ENCODE measurements around the gene PLAAT3. TPM values are rescaled to one million over a fixed set of nuclear protein-coding genes. Genes with fewer than 3 reads are reported as not detected.
"Not testable (repeated sequence)": the region's sequence is repeated elsewhere in the genome, so short reads cannot be mapped to it uniquely, and the experiment has no call there.

PLAAT3 gene
- total RNA-seq, 2 donors from 2014 or later = 6.3 to 11.5 TPM

DNA sequence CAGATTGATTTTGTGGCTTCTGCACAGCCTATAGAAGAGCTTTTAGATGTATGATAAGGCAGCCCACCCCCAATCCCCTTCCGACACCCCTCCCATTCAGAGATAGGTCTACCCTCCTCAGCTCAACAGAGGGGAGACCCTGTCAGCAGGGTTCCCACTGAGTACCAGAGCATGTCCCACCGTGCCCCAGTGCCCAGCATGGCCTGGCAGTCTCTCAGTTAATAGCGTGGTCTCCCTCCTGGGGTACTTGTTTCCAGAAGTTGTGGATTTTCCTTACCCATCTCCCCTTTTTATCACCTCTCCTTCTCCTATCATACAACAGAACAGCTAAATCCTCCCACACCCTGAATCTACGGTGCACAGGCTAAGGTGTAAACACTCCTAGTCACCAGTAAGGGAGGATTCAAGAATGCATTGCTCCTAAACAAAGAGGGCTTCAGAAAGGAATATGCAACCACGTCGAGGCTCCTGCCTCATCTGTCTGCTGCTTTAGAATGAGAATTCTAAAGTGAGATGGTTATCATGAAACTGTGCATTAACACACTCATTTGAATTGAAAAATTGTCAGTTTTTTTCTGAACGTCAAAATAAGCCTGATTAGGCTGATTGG lies 57.7 kb downstream of the PLAAT3 start:
- ATAC-seq (replicated peaks in 1 of 2) (no peak), DNase-seq (no peak)
- Mint-ChIP-seq H3K9me3 (no peaks in the 10 kb centered on the region), H3K36me3 (ENCODE audit: insufficient read depth in 2 of 2) (no peaks in the 10 kb centered on the region), H3K4me1 (ENCODE audit: low read depth) (peaks cover 61% of the 10 kb centered on the region), H3K27ac (no peak overlapping the region), H3K4me3 (no peak overlapping the region), H3K27me3 (ENCODE audit: low read depth) (no peaks in the 10 kb centered on the region)

DNA sequence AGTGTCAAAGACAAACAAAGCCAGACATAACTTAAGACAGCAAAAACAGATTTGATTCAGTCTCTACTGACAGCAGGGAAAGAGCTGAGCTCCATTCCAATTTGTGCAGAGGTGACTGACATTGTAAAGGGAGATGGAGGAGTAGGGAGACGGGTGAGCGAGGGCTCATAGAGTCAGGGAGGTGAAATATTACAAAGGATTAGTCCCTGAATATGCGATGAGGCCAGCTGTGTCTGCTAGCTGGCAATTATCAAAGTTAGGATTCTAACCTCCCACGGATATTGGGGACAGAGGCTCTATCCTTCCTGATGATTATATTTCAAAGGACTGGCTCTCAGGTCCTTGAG lies 59.4 kb downstream of the PLAAT3 start:
- Mint-ChIP-seq H3K4me3 (no peak overlapping the region), H3K27me3 (ENCODE audit: low read depth) (no peaks in the 10 kb centered on the region), H3K9me3 (no peaks in the 10 kb centered on the region), H3K27ac (peak overlapping the region; percentile 68), H3K36me3 (ENCODE audit: insufficient read depth in 2 of 2) (no peaks in the 10 kb centered on the region), H3K4me1 (ENCODE audit: low read depth) (peaks cover 55% of the 10 kb centered on the region)
- DNase-seq (no peak), ATAC-seq (replicated peaks in 1 of 2) (no peak)

DNA sequence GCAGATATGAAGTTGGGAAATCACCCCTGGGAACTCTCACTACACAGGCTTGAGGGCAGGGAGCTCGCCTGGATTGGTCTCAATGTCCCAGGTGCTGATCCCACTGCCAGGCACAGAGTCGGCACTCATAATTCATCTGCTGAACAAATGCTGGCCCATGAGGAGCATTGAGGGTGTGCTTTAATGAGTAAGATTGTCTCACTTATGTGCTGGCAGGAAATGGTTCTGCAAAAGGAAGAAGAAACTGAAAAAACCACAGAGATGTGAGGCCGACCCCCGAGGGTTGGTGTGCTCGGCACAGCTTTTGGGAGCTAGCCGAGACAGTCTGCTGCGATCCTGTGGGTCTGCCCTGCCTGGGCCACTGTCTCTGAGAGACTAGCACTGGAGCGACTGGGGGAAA lies 60.5 kb downstream of the PLAAT3 start:
- ATAC-seq (replicated peaks in 1 of 2) (peak; percentile 86 to 90), DNase-seq (peak; percentile 66 to 72)
- H3K9me3 Mint-ChIP-seq = no peaks in the 10 kb centered on the region
- no peaks in the 10 kb centered on the region for H3K27me3 Mint-ChIP-seq (ENCODE audit: low read depth)
- H3K27ac Mint-ChIP-seq = peak overlapping the region; percentile 91
- H3K36me3 Mint-ChIP-seq (ENCODE audit: insufficient read depth in 2 of 2) = no peaks in the 10 kb centered on the region
- H3K4me3 Mint-ChIP-seq = peak overlapping the region; percentile 80 to 83
- H3K4me1 Mint-ChIP-seq (ENCODE audit: low read depth) = peaks cover 59% of the 10 kb centered on the region

DNA sequence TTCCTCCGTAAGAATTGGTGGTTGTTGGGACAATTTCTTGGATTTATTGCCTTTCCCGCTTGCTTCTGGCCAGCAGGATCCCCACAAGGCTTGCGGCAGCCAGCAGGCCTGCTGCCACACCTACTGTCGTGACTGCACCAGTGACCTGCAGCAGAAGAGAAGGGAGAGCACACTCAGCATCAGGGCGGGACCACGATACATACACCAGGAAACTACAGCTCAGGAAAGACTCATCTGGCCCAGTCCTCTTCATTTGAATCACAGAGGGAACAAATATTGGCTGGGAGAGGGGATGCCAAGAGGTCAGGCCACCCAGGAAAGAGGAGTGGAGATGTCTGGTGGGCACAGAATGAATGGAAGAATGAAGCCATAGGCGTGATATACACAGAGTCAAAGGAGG lies 61.3 kb downstream of the PLAAT3 start:
- no peaks in the 10 kb centered on the region for H3K36me3 Mint-ChIP-seq (ENCODE audit: insufficient read depth in 2 of 2)
- DNase-seq (no peak), ATAC-seq (replicated peaks in 1 of 2) (peak in 1 of 2 donors; percentile 18)
- peaks cover 59% of the 10 kb centered on the region for H3K4me1 Mint-ChIP-seq (ENCODE audit: low read depth)
- peak overlapping the region; percentile 80 to 83 for H3K4me3 Mint-ChIP-seq
- no peaks in the 10 kb centered on the region for H3K9me3 Mint-ChIP-seq
- H3K27me3 Mint-ChIP-seq (ENCODE audit: low read depth) = no peaks in the 10 kb centered on the region
- H3K27ac Mint-ChIP-seq = peak overlapping the region; percentile 18

DNA sequence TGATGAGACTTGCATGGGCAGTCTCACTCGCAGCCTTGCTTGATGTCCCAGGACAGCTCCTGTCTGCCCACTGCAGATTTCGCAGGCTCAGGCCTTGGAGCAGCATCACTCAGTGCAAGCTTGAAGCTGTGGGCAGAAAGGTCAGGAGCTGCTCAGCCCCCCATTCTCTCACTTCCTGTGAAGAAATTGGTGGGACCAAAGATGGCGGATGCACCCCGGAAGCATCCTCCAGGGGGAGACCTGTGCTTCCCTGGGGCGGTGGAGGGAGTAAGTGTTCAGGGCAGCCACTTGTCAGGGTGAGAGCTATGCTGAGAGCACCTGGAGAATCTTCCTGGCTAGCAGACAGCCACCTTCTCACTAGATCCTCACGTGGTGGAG lies 62.4 kb downstream of the PLAAT3 start:
- DNase-seq = peak; percentile 21 to 44
- Mint-ChIP-seq H3K9me3 (no peaks in the 10 kb centered on the region), H3K4me3 (peak overlapping the region; percentile 80 to 83), H3K27me3 (ENCODE audit: low read depth) (no peaks in the 10 kb centered on the region), H3K36me3 (ENCODE audit: insufficient read depth in 2 of 2) (peaks cover 0 to 2% of the 10 kb centered on the region in 2 donors), H3K27ac (peak overlapping the region; percentile 6), H3K4me1 (ENCODE audit: low read depth) (peaks cover 59% of the 10 kb centered on the region)
- ATAC-seq (replicated peaks in 1 of 2) = peak; percentile 10 to 27

DNA sequence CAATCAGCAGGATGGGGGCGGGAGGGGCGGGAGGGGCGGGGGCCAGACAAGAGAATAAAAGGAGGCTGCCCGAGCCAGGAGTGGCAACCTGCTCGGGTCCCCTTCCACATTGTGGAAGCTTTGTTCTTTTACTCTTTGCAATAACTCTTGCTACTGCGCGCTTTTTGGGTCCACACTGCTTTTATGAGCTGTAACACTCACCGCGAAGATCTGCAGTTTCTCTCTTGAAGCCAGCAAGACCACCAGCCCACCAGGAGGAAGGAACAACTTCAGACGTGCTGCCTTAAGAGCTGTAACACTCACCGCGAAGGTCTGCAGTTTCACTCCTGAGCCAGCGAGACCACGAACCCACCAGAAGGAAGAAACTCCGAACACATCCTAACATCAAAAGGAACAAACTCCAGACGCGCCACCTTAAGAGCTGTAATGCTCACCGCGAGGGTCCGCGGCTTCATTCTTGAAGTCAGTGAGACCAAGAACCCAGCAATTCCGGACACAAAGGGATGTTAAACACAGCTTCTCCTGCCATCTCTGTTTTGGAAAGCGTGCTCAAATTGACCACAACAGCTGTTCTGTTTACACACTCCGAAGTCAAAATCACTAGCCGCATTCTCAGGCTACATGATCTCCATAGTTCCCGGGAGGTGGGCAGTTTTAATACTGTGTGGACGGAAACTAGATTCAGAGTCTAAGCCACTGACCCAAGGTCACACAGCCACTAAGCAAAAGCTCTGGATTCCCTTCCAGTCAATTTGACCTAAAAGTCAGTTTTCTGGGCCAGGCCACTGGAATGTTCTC lies 62.9 kb downstream of the PLAAT3 start:
- no peaks in the 10 kb centered on the region for H3K27me3 Mint-ChIP-seq (ENCODE audit: low read depth)
- H3K9me3 Mint-ChIP-seq = no peaks in the 10 kb centered on the region
- peak; percentile 45 to 47 for DNase-seq
- H3K36me3 Mint-ChIP-seq (ENCODE audit: insufficient read depth in 2 of 2) = peaks cover 0 to 5% of the 10 kb centered on the region in 2 donors
- peak; percentile 0 to 16 for ATAC-seq (replicated peaks in 1 of 2)
- peaks cover 59% of the 10 kb centered on the region for H3K4me1 Mint-ChIP-seq (ENCODE audit: low read depth)
- peak overlapping the region; percentile 80 to 83 for H3K4me3 Mint-ChIP-seq
- peak overlapping the region; percentile 6 for H3K27ac Mint-ChIP-seq

DNA sequence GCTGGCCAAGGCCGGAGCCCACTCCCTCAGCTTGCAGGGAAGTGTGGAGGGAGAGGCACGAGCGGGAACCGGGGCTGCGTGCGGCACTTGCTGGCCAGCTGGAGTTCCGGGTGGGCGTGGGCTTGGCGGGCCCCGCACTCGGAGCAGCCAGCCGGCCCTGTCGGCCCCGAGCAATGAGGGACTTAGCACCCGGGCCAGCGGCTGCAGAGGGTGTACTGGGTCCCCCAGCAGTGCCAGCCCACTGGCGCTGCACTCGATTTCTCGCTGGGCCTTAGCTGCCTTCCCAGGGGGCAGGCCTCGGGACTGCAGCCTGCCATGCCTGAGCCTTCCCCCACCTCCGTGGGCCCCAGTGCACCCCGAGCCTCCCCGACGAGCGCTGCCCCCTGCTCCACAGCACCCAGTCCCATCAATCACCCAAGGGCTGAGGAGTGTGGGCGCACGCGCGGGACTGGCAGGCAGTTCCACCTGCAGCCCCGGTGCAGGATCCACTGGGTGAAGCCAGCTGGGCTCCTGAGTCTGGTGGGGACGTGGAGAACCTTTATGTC lies 64.0 kb downstream of the PLAAT3 start:
- not testable (repeated sequence) for DNase-seq; H3K9me3 Mint-ChIP-seq; H3K27ac Mint-ChIP-seq; H3K36me3 Mint-ChIP-seq (ENCODE audit: insufficient read depth in 2 of 2); ATAC-seq (replicated peaks in 1 of 2); H3K27me3 Mint-ChIP-seq (ENCODE audit: low read depth); H3K4me3 Mint-ChIP-seq
- peaks cover 49% of the 10 kb centered on the region for H3K4me1 Mint-ChIP-seq (ENCODE audit: low read depth)

DNA sequence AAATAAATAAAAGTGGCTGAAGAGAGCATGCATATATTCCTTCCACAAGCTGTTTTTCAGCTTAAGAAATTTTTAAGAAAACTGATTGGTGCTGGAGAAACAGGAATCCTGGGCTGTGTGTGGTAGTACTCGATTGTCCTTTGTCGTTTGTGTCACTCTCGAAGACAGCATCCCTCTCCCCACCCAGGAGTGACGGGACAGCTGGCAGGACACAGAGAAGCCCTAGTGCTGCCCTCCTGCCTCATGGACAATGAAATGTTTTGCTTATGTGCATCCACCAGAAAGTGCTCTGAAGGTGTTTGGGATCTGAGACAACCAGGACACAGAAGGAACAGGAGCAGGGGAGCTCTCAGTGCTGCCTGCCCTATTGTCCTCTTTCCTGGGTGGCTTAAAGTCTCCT lies 64.8 kb downstream of the PLAAT3 start:
- Mint-ChIP-seq H3K27me3 (ENCODE audit: low read depth) (no peaks in the 10 kb centered on the region), H3K4me1 (ENCODE audit: low read depth) (peaks cover 44% of the 10 kb centered on the region), H3K4me3 (no peak overlapping the region), H3K36me3 (ENCODE audit: insufficient read depth in 2 of 2) (peaks cover 0 to 5% of the 10 kb centered on the region in 2 donors), H3K27ac (no peak overlapping the region), H3K9me3 (no peaks in the 10 kb centered on the region)
- no peak for DNase-seq
- ATAC-seq (replicated peaks in 1 of 2) = no peak

DNA sequence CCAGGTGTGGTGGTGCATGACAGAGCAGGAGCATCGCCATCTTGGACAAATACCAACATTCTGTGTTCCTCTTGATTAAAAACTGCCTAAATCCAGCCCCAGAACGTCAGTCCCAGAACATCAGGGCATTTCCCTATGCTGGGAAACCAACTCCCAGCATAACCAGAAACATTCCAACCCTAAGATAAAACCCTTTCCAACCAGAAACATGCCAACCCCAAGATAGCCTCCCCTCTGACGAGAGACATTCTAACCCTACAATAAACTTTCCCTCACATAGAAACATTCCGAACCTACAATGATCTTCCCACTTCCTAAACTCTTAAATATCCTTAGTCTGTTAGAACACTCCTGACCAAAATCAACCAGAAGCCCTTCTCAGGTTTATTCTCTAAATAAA lies 66.1 kb downstream of the PLAAT3 start:
- Mint-ChIP-seq H3K4me3 (no peak overlapping the region), H3K36me3 (ENCODE audit: insufficient read depth in 2 of 2) (peaks cover 0 to 6% of the 10 kb centered on the region in 2 donors), H3K27me3 (ENCODE audit: low read depth) (no peaks in the 10 kb centered on the region), H3K27ac (no peak overlapping the region), H3K9me3 (no peaks in the 10 kb centered on the region), H3K4me1 (ENCODE audit: low read depth) (peaks cover 31% of the 10 kb centered on the region)
- DNase-seq (no peak), ATAC-seq (replicated peaks in 1 of 2) (no peak)

DNA sequence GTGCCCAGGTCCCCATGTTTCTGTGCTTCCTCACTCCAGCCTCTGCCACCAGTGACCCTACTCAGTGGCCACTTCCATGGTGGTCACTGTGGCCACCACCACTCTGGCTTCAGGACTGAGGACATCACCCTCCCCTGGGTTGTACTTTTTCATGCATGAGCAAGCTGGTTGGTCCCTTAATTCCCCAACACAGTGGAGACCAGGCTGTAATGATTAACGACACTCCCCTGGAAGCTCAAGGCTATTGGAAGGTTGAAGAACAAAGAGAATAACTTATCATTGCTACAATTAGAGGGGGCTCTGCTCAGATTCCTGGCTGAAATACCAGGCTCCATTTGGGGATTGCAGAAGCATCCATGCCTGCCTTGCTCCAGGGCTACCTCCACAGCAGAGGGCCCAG lies 67.2 kb downstream of the PLAAT3 start:
- DNase-seq = no peak
- ATAC-seq (replicated peaks in 1 of 2) = no peak
- H3K27me3 Mint-ChIP-seq (ENCODE audit: low read depth) = no peaks in the 10 kb centered on the region
- no peaks in the 10 kb centered on the region for H3K9me3 Mint-ChIP-seq
- H3K4me1 Mint-ChIP-seq (ENCODE audit: low read depth) = peaks cover 27% of the 10 kb centered on the region
- H3K36me3 Mint-ChIP-seq (ENCODE audit: insufficient read depth in 2 of 2) = peaks cover 0 to 6% of the 10 kb centered on the region in 2 donors
- no peak overlapping the region for H3K27ac Mint-ChIP-seq
- no peak overlapping the region for H3K4me3 Mint-ChIP-seq

DNA sequence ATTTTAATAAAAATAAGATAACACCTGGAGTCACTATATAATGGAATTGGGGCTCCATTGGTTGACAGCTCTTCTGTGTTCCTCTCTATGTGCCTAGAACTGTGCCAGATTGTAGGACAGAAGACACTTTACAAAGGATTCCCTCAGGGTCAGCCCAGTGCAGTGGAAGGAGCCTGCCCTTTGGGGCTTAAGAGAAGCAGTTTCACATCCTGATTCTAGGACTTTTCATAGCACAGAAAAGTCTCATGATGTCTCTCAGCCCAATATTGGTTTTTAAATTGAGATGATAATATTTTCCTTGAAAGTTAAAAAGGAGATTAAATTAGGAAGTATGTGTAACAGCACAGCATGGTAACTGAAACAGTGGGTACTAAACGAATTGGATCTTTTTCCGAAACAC lies 70.5 kb downstream of the PLAAT3 start:
- no peak for ATAC-seq (replicated peaks in 1 of 2)
- Mint-ChIP-seq H3K4me3 (no peak overlapping the region), H3K9me3 (no peaks in the 10 kb centered on the region), H3K4me1 (ENCODE audit: low read depth) (peaks cover 26% of the 10 kb centered on the region), H3K27ac (peak overlapping the region; percentile 58), H3K36me3 (ENCODE audit: insufficient read depth in 2 of 2) (peaks cover 0 to 6% of the 10 kb centered on the region in 2 donors), H3K27me3 (ENCODE audit: low read depth) (no peaks in the 10 kb centered on the region)
- DNase-seq = no peak

DNA sequence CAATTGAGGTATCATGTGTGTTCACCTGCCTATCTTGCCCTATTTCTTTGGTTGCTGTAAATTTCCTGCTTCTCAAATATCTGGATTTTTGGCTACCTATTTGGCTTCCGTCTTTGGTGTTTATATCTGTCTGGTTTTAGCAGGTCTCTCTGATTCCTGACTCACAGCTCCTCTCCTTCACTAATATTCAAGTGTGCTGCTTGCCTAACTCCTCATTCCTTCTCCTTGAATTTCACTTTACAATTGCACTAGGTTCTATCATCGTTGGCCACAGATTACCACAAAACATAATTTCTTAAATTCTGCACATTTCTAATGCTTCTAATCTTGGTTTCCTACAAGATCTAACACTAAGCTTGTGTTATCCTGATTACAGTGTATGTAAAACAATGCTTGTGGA lies 71.7 kb downstream of the PLAAT3 start:
- not testable (repeated sequence) for H3K4me3 Mint-ChIP-seq; H3K36me3 Mint-ChIP-seq (ENCODE audit: insufficient read depth in 2 of 2); DNase-seq; H3K27me3 Mint-ChIP-seq (ENCODE audit: low read depth); H3K27ac Mint-ChIP-seq; ATAC-seq (replicated peaks in 1 of 2); H3K9me3 Mint-ChIP-seq
- peaks cover 38% of the 10 kb centered on the region for H3K4me1 Mint-ChIP-seq (ENCODE audit: low read depth)

DNA sequence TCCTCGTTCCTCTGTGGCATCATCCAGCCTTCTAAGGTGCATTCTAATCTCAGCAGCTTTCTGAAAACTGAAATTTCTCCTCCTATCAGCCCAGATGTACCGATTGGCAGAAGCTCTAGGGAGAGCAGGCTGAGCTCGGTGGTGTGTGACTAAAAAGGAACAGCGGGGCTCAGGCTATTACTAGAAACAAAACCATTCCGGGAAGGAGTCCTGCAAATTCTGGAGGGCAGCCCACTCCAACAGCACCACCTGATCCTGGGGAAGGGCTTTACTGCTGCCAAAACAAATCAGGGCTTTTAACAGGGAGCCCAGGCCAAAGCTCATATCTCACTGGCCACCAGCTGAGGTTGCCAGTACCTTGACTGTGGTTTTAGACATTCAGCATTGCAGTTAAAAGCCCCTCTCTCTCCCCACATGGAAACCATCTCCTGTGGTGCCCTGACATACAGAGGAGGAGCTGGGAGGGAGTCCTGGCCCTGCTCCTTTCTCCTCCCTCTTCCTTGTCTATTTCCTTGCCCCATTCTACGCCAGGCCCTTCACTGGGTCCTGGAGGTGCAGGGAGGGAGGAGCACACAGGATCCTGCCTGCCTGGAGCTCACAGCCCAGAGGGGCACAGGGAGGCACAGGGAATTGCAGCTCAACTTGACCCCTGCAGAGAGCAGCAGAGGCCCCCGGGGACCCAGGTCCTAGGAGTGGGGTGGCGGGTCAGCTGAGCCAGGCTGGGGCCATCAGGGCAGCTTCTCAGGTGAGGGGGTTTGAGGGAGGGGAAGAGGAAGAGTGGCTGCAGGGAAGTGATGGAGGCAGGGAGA lies 76.7 kb downstream of the PLAAT3 start:
- ATAC-seq (replicated peaks in 1 of 2) = peak; percentile 20 to 32
- Mint-ChIP-seq H3K4me3 (peak overlapping the region; percentile 84 to 91), H3K36me3 (ENCODE audit: insufficient read depth in 2 of 2) (no peaks in the 10 kb centered on the region), H3K4me1 (ENCODE audit: low read depth) (peaks cover 83% of the 10 kb centered on the region), H3K27me3 (ENCODE audit: low read depth) (no peaks in the 10 kb centered on the region), H3K9me3 (no peaks in the 10 kb centered on the region), H3K27ac (peak overlapping the region; percentile 83)
- DNase-seq = peak; percentile 31 to 34

Measured in activated T-cell treated with anti-CD3 and anti-CD28 coated beads, Interleukin-2, amount 50 U/mL, for 72 hours (primary cell).